Thoracic aorta (tissue), 2 donors: ENCODE results near the gene NPAS3. TPM values are rescaled to one million over a fixed set of nuclear protein-coding genes. Genes with fewer than 3 reads are reported as not detected.
A peak's percentile ranks its signal among the peaks of the same experiment; 100 is the strongest.

Experiments
- ATAC-seq: fragments of 150-250 bp; one replicate; pipeline ENCODE4 v1.8.0; 2017; ENCODE audit warnings: low read depth; ENCODE audit not compliant: insufficient number of reproducible peaks, low FRiP score
- DNase-seq: peaks from one replicate; pipeline ENCODE4 v3.0.0-alpha.2; 2020; ENCODE audit warnings: low spot score
- H3K27ac ChIP-seq, 2 donors: fragments of 200-600 bp; sonication (generic); 1 replicate in 1 of 2; 2 replicates in 1 of 2; pipeline ENCODE4 v1.5.1; 2016; ENCODE audit warnings: mild to moderate bottlenecking in 2 of 2, moderate library complexity in 2 of 2
- H3K27me3 ChIP-seq: fragments of 200-600 bp; sonication (generic); replicated peaks from 2 replicates; pipeline ENCODE4 v1.6.0; 2016; ENCODE audit warnings: mild to moderate bottlenecking; ENCODE audit not compliant: insufficient read depth
- H3K36me3 ChIP-seq: fragments of 200-600 bp; sonication (generic); one replicate; pipeline ENCODE4 v1.5.1; 2016
- H3K4me1 ChIP-seq, 2 donors: fragments of 200-600 bp; sonication (generic); 1 replicate in 1 of 2; 2 replicates in 1 of 2; pipeline versions ENCODE4 v1.5.1 to v1.6.0; 2016; ENCODE audit warnings: low read depth in 2 of 2, mild to moderate bottlenecking in 1 of 2; ENCODE audit not compliant: control insufficient read depth in 1 of 2
- H3K4me3 ChIP-seq: fragments of 200-600 bp; sonication (generic); 2 replicates; pipeline ENCODE4 v1.5.1; 2016; ENCODE audit warnings: mild to moderate bottlenecking
- H3K9me3 ChIP-seq: fragments of 200-600 bp; sonication (generic); 2 replicates; pipeline ENCODE4 v1.5.1; 2016
- CTCF ChIP-seq: fragments of 200-600 bp; sonication (generic); IDR thresholded peaks from one replicate; pipeline ENCODE4 v1.5.1; 2019; ENCODE audit warnings: antibody characterized with exemption
- total RNA-seq, 2 donors: library from RNA; depleted of rRNA; stranded (reverse); fragments of >200 nt; gene quantifications; one replicate each; pipeline versions ENCODE4 v1.1.0 to v1.2.3, GENCODE V29; 2016

Gene NPAS3
- total RNA-seq, 2 donors from 2014 or later: 1.1 TPM; not detected in 1

- DNase-seq (no peak), ATAC-seq (no peak)
- TF ChIP-seq CTCF: no peak
- H3K27ac ChIP-seq: no peak overlapping the region
- no peaks in the 10 kb centered on the region for H3K36me3 ChIP-seq
- H3K4me1 ChIP-seq: no peaks in the 10 kb centered on the region
- H3K4me3 ChIP-seq: no peak overlapping the region
- peaks cover 6% of the 10 kb centered on the region for H3K9me3 ChIP-seq
- H3K27me3 ChIP-seq: no peaks in the 10 kb centered on the region
These were observed 554.6 kb downstream of the NPAS3 start for GRCh38 chr14:33493266-33493665.

- DNase-seq (no peak), ATAC-seq (no peak)
- Histone ChIP-seq H3K4me3 (no peak overlapping the region), H3K27ac (no peak overlapping the region), H3K36me3 (no peaks in the 10 kb centered on the region), H3K27me3 (no peaks in the 10 kb centered on the region), H3K9me3 (peaks cover 6% of the 10 kb centered on the region), H3K4me1 (no peaks in the 10 kb centered on the region)
- no peak for TF ChIP-seq CTCF
These were observed 555.3 kb downstream of the NPAS3 start for GRCh38 chr14:33493990-33494389.

- Histone ChIP-seq H3K27me3 (no peaks in the 10 kb centered on the region), H3K4me3 (peak overlapping the region; percentile 25), H3K36me3 (no peaks in the 10 kb centered on the region), H3K27ac (no peak overlapping the region), H3K4me1 (no peaks in the 10 kb centered on the region), H3K9me3 (peaks cover 6% of the 10 kb centered on the region)
- DNase-seq: no peak
- no peak for TF ChIP-seq CTCF
- no peak for ATAC-seq
These were observed 561.0 kb downstream of the NPAS3 start for GRCh38 chr14:33499687-33500086.

- no peaks in the 10 kb centered on the region for H3K4me1 ChIP-seq
- H3K9me3 ChIP-seq: no peaks in the 10 kb centered on the region
- ATAC-seq: no peak
- no peak overlapping the region for H3K27ac ChIP-seq
- H3K36me3 ChIP-seq: no peaks in the 10 kb centered on the region
- no peak for TF ChIP-seq CTCF
- H3K4me3 ChIP-seq: no peak overlapping the region
- no peak for DNase-seq
- no peaks in the 10 kb centered on the region for H3K27me3 ChIP-seq
These were observed 565.8 kb downstream of the NPAS3 start for GRCh38 chr14:33504246-33505099.

GRCh38 chr14:33505266-33505962, 566.7 kb downstream of the NPAS3 start:
- Histone ChIP-seq H3K9me3 (no peaks in the 10 kb centered on the region), H3K27ac (no peak overlapping the region), H3K27me3 (no peaks in the 10 kb centered on the region), H3K4me3 (no peak overlapping the region), H3K4me1 (no peaks in the 10 kb centered on the region), H3K36me3 (no peaks in the 10 kb centered on the region)
- TF ChIP-seq CTCF: no peak
- ATAC-seq (no peak), DNase-seq (no peak)
